ENCODE data around the gene SCN5A.

Gene SCN5A

DNA sequence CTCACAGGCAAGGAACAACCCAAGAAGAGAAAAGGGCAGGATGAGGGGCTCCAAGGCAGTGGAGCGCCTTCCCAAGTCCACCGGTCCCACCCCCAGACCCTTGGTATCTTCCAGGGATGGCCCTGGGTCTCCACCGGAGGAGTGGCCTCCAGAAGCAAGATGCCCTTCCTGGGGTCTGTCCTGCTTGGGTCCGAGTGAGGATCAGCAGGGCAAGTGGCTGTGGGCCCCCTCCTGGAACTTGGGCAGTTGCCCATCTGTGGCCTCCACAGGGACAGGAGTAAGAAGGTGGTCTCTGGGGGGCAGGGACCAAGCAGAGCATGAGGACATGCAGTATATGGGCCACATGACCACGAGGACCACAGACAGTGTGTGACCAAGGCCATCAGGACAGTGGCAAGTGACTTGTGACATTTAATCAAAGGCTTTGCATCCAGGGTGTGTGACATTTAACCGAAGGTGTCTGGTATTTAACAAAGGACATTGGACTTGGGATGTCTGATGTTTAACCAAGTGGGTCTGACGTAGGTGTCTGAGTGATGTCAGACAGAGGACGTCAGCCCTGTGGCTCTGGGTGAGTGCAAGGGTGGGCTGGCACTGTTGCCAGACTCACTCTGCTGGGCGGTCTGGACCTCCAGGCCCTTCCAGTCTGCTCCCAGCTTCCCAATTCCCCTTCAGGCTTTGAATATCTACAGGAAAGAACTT, 34.7 kb downstream of the SCN5A start:
- in situ Hi-C loops (cut with MboI; ENCODE audit: low sequenced_read_pairs, unreplicated experiment) = no loop called here
- TF ChIP-seq, protein P1, sequence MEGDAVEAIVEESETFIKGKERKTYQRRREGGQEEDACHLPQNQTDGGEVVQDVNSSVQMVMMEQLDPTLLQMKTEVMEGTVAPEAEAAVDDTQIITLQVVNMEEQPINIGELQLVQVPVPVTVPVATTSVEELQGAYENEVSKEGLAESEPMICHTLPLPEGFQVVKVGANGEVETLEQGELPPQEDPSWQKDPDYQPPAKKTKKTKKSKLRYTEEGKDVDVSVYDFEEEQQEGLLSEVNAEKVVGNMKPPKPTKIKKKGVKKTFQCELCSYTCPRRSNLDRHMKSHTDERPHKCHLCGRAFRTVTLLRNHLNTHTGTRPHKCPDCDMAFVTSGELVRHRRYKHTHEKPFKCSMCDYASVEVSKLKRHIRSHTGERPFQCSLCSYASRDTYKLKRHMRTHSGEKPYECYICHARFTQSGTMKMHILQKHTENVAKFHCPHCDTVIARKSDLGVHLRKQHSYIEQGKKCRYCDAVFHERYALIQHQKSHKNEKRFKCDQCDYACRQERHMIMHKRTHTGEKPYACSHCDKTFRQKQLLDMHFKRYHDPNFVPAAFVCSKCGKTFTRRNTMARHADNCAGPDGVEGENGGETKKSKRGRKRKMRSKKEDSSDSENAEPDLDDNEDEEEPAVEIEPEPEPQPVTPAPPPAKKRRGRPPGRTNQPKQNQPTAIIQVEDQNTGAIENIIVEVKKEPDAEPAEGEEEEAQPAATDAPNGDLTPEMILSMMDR (IDR thresholded peaks at IDR 0.05; ENCODE audit: borderline replicate concordance, control extremely low read depth, extremely low read depth, insufficient read depth, missing control alignments) = no peak

DNA sequence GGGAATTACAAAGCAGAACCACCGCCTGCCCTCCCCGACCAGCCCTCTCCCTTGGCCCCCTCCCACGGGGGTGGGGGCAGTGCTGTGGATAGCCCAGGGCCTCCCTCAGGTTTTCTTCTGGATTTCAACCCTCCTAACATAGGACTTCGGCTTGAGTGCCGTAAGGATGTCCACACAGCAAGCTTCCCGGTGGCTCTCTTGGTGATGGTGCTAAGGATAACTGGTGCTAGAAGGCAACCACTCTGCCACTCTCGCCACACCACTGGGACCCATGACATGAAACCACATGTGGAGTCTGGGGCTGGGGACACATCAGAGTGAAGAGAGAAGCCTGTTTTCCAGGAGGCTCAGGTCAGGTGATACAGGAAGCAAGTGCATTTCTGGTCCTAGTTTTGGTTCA, 35.4 kb downstream of the SCN5A start:
- in situ Hi-C loops (cut with MboI; ENCODE audit: low sequenced_read_pairs, unreplicated experiment) = no loop called here
- no peak for DNase-seq (ENCODE audit: low spot score)

More for the DNA sequence above, 34.7 kb downstream of the SCN5A start:
- DNase-seq (ENCODE audit: low spot score) = no peak

DNA sequence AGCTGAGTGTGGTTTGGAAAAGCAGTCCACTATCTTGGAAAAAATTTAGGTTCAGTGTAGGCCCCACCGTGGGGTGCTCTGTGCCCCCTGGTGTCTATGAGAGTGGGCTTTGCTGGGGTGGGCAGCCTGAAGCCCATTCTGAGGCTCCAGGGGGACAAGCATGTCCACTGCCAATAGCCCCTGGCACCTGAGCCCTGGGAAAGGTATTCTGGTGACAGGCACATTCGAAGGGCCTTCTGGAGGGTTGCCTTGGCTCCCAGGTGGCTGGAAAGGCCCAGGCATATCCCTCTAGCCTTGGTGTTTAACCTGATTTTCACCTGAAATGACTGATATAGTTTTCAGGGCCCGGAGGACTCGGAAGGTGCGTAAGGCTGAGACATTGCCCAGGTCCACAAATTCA, 36.1 kb downstream of the SCN5A start:
- TF ChIP-seq, protein P1 (IDR thresholded peaks at IDR 0.05; ENCODE audit: borderline replicate concordance, control extremely low read depth, extremely low read depth, insufficient read depth, missing control alignments) = no peak
- in situ Hi-C loops (cut with MboI; ENCODE audit: low sequenced_read_pairs, unreplicated experiment) = no loop called here
- DNase-seq (ENCODE audit: low spot score) = no peak

More for the DNA sequence above, 35.4 kb downstream of the SCN5A start:
- TF ChIP-seq, protein P1 (IDR thresholded peaks at IDR 0.05; ENCODE audit: borderline replicate concordance, control extremely low read depth, extremely low read depth, insufficient read depth, missing control alignments) = no peak

DNA sequence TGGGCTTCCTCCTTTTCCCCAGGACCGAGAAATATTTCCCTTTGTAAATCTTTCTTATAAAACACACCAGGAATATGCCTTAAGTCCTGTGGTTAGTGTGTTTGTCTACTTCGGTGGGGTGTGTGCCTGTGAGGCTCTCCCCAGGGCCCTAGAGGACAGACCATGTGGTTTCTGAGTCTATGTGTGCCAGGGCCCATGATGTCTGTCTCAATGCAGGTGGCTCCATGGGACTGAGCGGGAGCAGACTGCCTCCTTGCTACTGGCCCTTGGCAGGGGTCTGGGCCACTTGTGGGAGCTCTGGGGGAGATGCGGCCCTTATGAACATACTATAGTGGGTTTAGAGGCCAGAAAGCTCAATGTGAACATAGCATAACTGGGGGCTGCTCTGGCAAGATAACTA, 37.6 kb downstream of the SCN5A start:
- in situ Hi-C loops (cut with MboI; ENCODE audit: low sequenced_read_pairs, unreplicated experiment) = no loop called here
- DNase-seq (ENCODE audit: low spot score) = no peak
- TF ChIP-seq, protein P1 (IDR thresholded peaks at IDR 0.05; ENCODE audit: borderline replicate concordance, control extremely low read depth, extremely low read depth, insufficient read depth, missing control alignments) = no peak

DNA sequence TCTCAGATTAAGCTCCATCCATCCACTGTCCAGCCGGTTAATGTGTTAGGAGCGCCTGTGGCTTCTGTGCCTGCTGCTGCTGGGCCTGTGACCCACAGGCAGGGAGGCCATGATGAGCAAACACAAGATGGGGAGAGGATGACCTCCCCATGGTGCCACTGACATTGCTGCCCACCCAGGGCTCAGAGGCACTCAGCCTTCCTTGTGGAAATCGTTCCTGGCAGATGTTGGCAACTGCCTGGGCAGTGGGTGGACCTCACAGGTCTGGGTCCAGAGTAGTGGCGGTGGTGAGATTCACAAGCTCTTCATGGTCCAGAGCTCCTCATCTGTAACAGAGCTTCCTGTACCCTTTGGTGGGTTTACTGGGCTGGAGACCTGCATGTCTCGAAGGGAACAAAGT, 38.6 kb downstream of the SCN5A start:
- no peak for DNase-seq (ENCODE audit: low spot score)
- in situ Hi-C loops (cut with MboI; ENCODE audit: low sequenced_read_pairs, unreplicated experiment) = no loop called here
- TF ChIP-seq, protein P1 (IDR thresholded peaks at IDR 0.05; ENCODE audit: borderline replicate concordance, control extremely low read depth, extremely low read depth, insufficient read depth, missing control alignments) = no peak

DNA sequence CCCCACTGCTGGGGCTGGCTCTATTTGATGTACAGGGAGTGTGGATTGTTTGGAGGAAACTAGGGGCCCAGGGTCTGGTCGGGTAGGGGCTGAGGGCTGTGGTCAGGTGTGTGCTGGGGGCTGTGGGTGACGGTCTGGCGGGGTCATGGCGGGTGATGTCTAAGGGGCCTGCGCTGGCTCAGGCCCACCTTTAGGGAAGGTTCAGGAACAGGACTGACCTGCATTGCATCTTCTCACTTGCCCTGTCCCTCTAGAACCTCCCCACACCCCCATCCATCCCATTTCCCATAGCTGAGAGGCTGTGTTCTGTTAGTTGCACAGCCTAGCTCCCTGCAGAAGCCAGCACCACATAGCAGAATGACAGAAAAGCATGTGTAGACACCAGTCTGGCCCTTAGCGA, 39.1 kb downstream of the SCN5A start:
- DNase-seq (ENCODE audit: low spot score) = no peak
- TF ChIP-seq, protein P1 (IDR thresholded peaks at IDR 0.05; ENCODE audit: borderline replicate concordance, control extremely low read depth, extremely low read depth, insufficient read depth, missing control alignments) = no peak
- in situ Hi-C loops (cut with MboI; ENCODE audit: low sequenced_read_pairs, unreplicated experiment) = no loop called here

Data from GM13976 (cell line).